Astrocyte (in vitro differentiated cells and primary cell): ENCODE data around the gene COL23A1.

Experiments
- CTCF ChIP-seq: IDR thresholded peaks from 2 replicates; pipeline ENCODE4 v1.5.1; 2011; ENCODE audit warnings: low read depth, mild to moderate bottlenecking, inconsistent platforms, low read length, moderate library complexity; ENCODE audit not compliant: insufficient read depth
- EZH2 ChIP-seq: IDR thresholded peaks from 2 replicates; pipeline ENCODE4 v1.6.1; 2012; ENCODE audit warnings: mild to moderate bottlenecking, low read length, inconsistent platforms; ENCODE audit not compliant: insufficient read depth

- TF ChIP-seq CTCF (no peak), EZH2 (no peak)
These were observed 249.6 kb downstream of the COL23A1 start for GRCh38 chr5:178340637-178341036.
